Mammary epithelial cell (primary cell): ENCODE data around the gene CAGE1.

Source experiments
- CTCF ChIP-seq, 2 donors: IDR thresholded peaks in 1 of 2; conservative IDR thresholded peaks in 1 of 2; 2 replicates each; pipeline ENCODE4 v1.5.1; 2011 to 2012; ENCODE audit warnings: inconsistent platforms in 2 of 2, low read length in 2 of 2, mild to moderate bottlenecking in 2 of 2, control low read depth in 1 of 2, low read depth in 1 of 2; ENCODE audit not compliant: insufficient read depth in 1 of 2; ENCODE audit errors: extremely low read depth in 1 of 2
- EZH2 ChIP-seq: IDR thresholded peaks from 2 replicates; pipeline ENCODE4 v1.6.1; 2012; ENCODE audit warnings: low read length, inconsistent platforms, borderline replicate concordance

- TF ChIP-seq CTCF (conservative IDR thresholded peaks at IDR 0.05 in 1 of 2, IDR thresholded peaks at IDR 0.05 in 1 of 2; ENCODE audit: extremely low read depth in 1 of 2, insufficient read depth in 1 of 2, low read depth in 1 of 2, low read length in 2 of 2) (no peak), EZH2 (no peak)
Measured at GRCh38 chr6:7438011-7438410, 48.5 kb upstream of the CAGE1 start.
